Neural progenitor cell (in vitro differentiated cells): Measurements from ENCODE around the gene HAS3. TPM values are rescaled to one million over a fixed set of nuclear protein-coding genes. Genes with fewer than 3 reads are reported as not detected.

Experiments used
- DNase-seq: peaks from one replicate; pipeline ENCODE4 v3.0.0-alpha.2; 2016; ENCODE audit warnings: low spot score
- H2AFZ ChIP-seq: fragments of 200-600 bp; sonication (generic); replicated peaks from 2 replicates; pipeline ENCODE4 v1.6.1; 2016; ENCODE audit warnings: antibody characterized with exemption
- H3F3A ChIP-seq: fragments of 200-600 bp; sonication (generic); 2 replicates; pipeline ENCODE4 v1.6.1; 2016; ENCODE audit warnings: antibody characterized with exemption, low read depth
- H3K27ac ChIP-seq: fragments of 200-600 bp; sonication (generic); 2 replicates; pipeline ENCODE4 v1.5.1; 2016; ENCODE audit warnings: mild to moderate bottlenecking
- H3K27me3 ChIP-seq: fragments of 200-600 bp; sonication (generic); 2 replicates; pipeline ENCODE4 v1.6.1; 2016; ENCODE audit warnings: mild to moderate bottlenecking, moderate library complexity
- H3K36me3 ChIP-seq: fragments of 200-600 bp; sonication (generic); 2 replicates; pipeline ENCODE4 v1.5.1; 2016
- H3K4me1 ChIP-seq: fragments of 200-600 bp; sonication (generic); 2 replicates; pipeline ENCODE4 v1.6.1; 2016; ENCODE audit warnings: mixed run types
- H3K4me2 ChIP-seq: fragments of 200-600 bp; sonication (generic); 2 replicates; pipeline ENCODE4 v1.6.1; 2016
- H3K4me3 ChIP-seq: fragments of 200-600 bp; sonication (generic); 2 replicates; pipeline ENCODE4 v1.5.1; 2016
- H3K79me2 ChIP-seq: fragments of 200-600 bp; sonication (generic); 2 replicates; pipeline ENCODE4 v1.6.1; 2016; ENCODE audit warnings: low read depth
- H3K9ac ChIP-seq: fragments of 200-600 bp; sonication (generic); 2 replicates; pipeline ENCODE4 v1.6.1; 2016
- H3K9me3 ChIP-seq: fragments of 200-600 bp; sonication (generic); 2 replicates; pipeline ENCODE4 v1.5.1; 2016; ENCODE audit warnings: low read depth
- H4K20me1 ChIP-seq: fragments of 200-600 bp; sonication (generic); 2 replicates; pipeline ENCODE4 v1.6.1; 2016; ENCODE audit warnings: low read depth
- H3K27ac Mint-ChIP-seq: 3 replicates; pipeline ENCODE4 v1.8.0; 2021; ENCODE audit warnings: mixed read lengths
- H3K27me3 Mint-ChIP-seq: 2 replicates; pipeline ENCODE4 v1.8.0; 2022; ENCODE audit warnings: low read depth, mild to moderate bottlenecking, inconsistent platforms, moderate library complexity, mixed read lengths; ENCODE audit not compliant: insufficient read depth
- H3K36me3 Mint-ChIP-seq: 3 replicates; pipeline ENCODE4 v1.8.0; 2021; ENCODE audit warnings: mixed read lengths
- H3K4me1 Mint-ChIP-seq: 3 replicates; pipeline ENCODE4 v1.8.0; 2021; ENCODE audit warnings: mixed read lengths
- H3K4me3 Mint-ChIP-seq: 3 replicates; pipeline ENCODE4 v1.8.0; 2021; ENCODE audit warnings: mild to moderate bottlenecking, moderate library complexity, mixed read lengths
- H3K9me3 Mint-ChIP-seq: 3 replicates; pipeline ENCODE4 v1.8.0; 2020; ENCODE audit warnings: mixed read lengths
- EZH2 ChIP-seq: fragments of 200-600 bp; sonication (generic); IDR thresholded peaks from 2 replicates; pipeline ENCODE4 v1.6.1; 2017; ENCODE audit warnings: antibody characterized with exemption, mild to moderate bottlenecking, moderate library complexity
- EZH2phosphoT487 ChIP-seq: fragments of 200-600 bp; sonication (generic); IDR thresholded peaks from 2 replicates; pipeline ENCODE4 v1.6.1; 2017; ENCODE audit warnings: antibody characterized with exemption
- total RNA-seq: library from RNA; depleted of rRNA; stranded (reverse); fragments of >200 nt; gene quantifications from 2 replicates; pipeline ENCODE4 v1.2.3, GENCODE V29; 2015; ENCODE audit warnings: low replicate concordance
- TF ChIP-seq, protein P1 (sequence below): fragments of 200-600 bp; sonication (generic); IDR thresholded peaks from 2 replicates; pipeline ENCODE4 v1.5.1; 2017; ENCODE audit warnings: antibody characterized with exemption, mild to moderate bottlenecking

HAS3 gene
- total RNA-seq, 1 donor from 2014 or later: 2.5 TPM

DNA sequence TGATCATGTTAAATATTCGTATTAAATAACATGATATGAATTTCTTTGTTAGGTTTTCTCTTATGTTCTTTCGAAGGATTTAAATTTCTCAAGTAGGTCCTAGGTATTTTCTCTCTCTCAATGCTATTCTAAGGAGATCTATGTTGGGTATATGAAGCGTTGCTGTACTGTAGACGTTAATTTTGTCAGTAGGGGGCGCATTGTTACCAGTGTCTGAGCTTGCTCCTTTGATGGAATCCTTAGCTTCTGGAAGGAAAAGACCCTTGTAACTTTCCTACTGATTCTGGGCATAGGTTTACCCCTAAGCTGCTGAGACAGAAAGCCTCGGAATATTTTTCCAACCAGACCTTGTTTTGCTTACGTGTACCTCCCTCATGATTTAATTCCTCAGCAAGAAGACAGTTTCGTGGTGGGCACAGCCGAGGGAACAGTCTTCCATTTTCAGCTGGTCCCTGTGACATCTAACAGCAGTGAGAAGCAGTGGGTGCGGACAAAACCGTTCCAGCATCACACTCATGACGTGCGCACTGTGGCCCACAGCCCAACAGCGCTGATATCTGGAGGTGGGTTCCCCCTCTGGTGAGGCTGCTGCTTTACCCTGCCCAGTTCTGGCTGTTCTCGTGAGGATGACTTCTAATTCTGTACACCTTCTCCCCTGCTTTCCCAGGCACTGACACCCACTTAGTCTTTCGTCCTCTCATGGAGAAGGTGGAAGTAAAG lies 44.9 kb downstream of the HAS3 start:
- H3K9ac ChIP-seq: no peak overlapping the region
- no peak overlapping the region for H3K27ac Mint-ChIP-seq
- H3K36me3 Mint-ChIP-seq: peaks cover 20% of the 10 kb centered on the region
- H3K9me3 Mint-ChIP-seq: no peaks in the 10 kb centered on the region
- H3K4me3 ChIP-seq: no peak overlapping the region
- no peaks in the 10 kb centered on the region for H3K4me1 ChIP-seq
- H3K27me3 Mint-ChIP-seq: no peaks in the 10 kb centered on the region
- H3K4me3 Mint-ChIP-seq: no peak overlapping the region
- peak; percentile 87 for DNase-seq
- H4K20me1 ChIP-seq: no peaks in the 10 kb centered on the region
- no peak overlapping the region for H2AFZ ChIP-seq
- H3K9me3 ChIP-seq: no peaks in the 10 kb centered on the region
- TF ChIP-seq EZH2: no peak
- TF ChIP-seq, protein P1, sequence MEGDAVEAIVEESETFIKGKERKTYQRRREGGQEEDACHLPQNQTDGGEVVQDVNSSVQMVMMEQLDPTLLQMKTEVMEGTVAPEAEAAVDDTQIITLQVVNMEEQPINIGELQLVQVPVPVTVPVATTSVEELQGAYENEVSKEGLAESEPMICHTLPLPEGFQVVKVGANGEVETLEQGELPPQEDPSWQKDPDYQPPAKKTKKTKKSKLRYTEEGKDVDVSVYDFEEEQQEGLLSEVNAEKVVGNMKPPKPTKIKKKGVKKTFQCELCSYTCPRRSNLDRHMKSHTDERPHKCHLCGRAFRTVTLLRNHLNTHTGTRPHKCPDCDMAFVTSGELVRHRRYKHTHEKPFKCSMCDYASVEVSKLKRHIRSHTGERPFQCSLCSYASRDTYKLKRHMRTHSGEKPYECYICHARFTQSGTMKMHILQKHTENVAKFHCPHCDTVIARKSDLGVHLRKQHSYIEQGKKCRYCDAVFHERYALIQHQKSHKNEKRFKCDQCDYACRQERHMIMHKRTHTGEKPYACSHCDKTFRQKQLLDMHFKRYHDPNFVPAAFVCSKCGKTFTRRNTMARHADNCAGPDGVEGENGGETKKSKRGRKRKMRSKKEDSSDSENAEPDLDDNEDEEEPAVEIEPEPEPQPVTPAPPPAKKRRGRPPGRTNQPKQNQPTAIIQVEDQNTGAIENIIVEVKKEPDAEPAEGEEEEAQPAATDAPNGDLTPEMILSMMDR: peak; percentile 91
- H3K4me2 ChIP-seq: no peak overlapping the region
- H3K79me2 ChIP-seq: no peaks in the 10 kb centered on the region
- H3K36me3 ChIP-seq: peaks cover 16% of the 10 kb centered on the region
- peaks cover 9% of the 10 kb centered on the region for H3F3A ChIP-seq
- no peak overlapping the region for H3K27ac ChIP-seq
- no peaks in the 10 kb centered on the region for H3K27me3 ChIP-seq
- no peaks in the 10 kb centered on the region for H3K4me1 Mint-ChIP-seq

DNA sequence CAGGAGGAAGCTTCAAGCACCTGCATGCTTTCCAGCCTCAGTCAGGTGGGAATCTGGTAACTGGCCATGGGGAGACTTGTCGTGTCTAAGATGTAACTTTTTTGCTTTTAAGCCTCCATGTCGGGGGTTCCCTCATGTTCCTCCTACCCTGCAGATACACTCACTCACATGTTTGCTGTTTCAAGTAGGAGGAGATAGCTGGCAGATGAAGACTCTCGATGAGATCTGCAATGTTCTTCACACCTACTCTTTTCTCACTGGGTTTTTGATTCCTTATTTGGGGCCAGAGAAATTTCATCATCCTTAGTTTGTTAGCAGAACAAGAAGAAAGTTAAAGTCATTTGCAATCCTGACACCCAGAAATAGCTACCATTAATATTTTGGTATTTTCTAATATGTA lies 51.7 kb downstream of the HAS3 start:
- H3K4me3 Mint-ChIP-seq: no peak overlapping the region
- no peaks in the 10 kb centered on the region for H3K4me1 Mint-ChIP-seq
- DNase-seq: no peak
- peaks cover 39% of the 10 kb centered on the region for H3K36me3 Mint-ChIP-seq
- H3K36me3 ChIP-seq: peaks cover 20% of the 10 kb centered on the region
- no peaks in the 10 kb centered on the region for H4K20me1 ChIP-seq
- no peaks in the 10 kb centered on the region for H3F3A ChIP-seq
- no peaks in the 10 kb centered on the region for H3K27me3 ChIP-seq
- TF ChIP-seq, protein P1: no peak
- TF ChIP-seq EZH2phosphoT487 (no peak), EZH2 (no peak)
- no peak overlapping the region for H3K27ac Mint-ChIP-seq
- no peaks in the 10 kb centered on the region for H3K27me3 Mint-ChIP-seq
- H2AFZ ChIP-seq: no peak overlapping the region
- H3K79me2 ChIP-seq: no peaks in the 10 kb centered on the region
- no peak overlapping the region for H3K9ac ChIP-seq
- H3K4me1 ChIP-seq: no peaks in the 10 kb centered on the region
- H3K27ac ChIP-seq: no peak overlapping the region
- H3K9me3 ChIP-seq: no peaks in the 10 kb centered on the region
- H3K4me3 ChIP-seq: no peak overlapping the region
- H3K4me2 ChIP-seq: no peak overlapping the region
- H3K9me3 Mint-ChIP-seq: no peaks in the 10 kb centered on the region

DNA sequence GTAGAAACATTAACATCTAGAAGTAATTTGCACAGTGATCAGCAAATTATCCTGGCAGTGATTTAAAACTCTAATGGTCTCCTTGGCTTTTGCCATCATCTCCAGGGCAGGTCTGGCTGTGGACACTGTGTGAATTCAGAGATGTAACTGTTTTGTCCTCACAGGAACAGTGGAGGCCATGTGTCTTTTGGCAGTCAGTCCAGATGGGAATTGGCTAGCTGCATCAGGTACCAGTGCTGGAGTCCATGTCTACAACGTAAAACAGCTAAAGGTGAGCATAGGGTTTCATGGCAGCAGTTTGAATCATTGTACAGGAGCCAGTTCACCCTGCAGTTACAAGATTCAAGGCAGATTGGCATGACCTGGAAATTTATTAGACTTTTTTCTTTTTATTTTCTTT lies 54.7 kb downstream of the HAS3 start:
- H3K79me2 ChIP-seq: no peaks in the 10 kb centered on the region
- H3F3A ChIP-seq: no peaks in the 10 kb centered on the region
- no peaks in the 10 kb centered on the region for H3K4me1 ChIP-seq
- H3K9me3 ChIP-seq: no peaks in the 10 kb centered on the region
- no peak overlapping the region for H3K4me2 ChIP-seq
- peaks cover 8% of the 10 kb centered on the region for H3K36me3 ChIP-seq
- H3K27ac ChIP-seq: no peak overlapping the region
- H3K4me1 Mint-ChIP-seq: no peaks in the 10 kb centered on the region
- H3K4me3 Mint-ChIP-seq: no peak overlapping the region
- H4K20me1 ChIP-seq: no peaks in the 10 kb centered on the region
- H3K27ac Mint-ChIP-seq: no peak overlapping the region
- H3K36me3 Mint-ChIP-seq: peaks cover 42% of the 10 kb centered on the region
- DNase-seq: no peak
- H3K27me3 Mint-ChIP-seq: no peaks in the 10 kb centered on the region
- H3K9ac ChIP-seq: no peak overlapping the region
- TF ChIP-seq EZH2 (no peak), EZH2phosphoT487 (no peak)
- TF ChIP-seq, protein P1: no peak
- no peak overlapping the region for H3K4me3 ChIP-seq
- H2AFZ ChIP-seq: no peak overlapping the region
- H3K9me3 Mint-ChIP-seq: no peaks in the 10 kb centered on the region
- no peaks in the 10 kb centered on the region for H3K27me3 ChIP-seq
